ENCODE measurements around the gene OARD1. TPM values are rescaled to one million over a fixed set of nuclear protein-coding genes. Genes with fewer than 3 reads are reported as not detected.

OARD1 gene
- total RNA-seq, 4 donors from 2014 or later, result 11.9 to 19.4 (median 16.5) TPM

DNA sequence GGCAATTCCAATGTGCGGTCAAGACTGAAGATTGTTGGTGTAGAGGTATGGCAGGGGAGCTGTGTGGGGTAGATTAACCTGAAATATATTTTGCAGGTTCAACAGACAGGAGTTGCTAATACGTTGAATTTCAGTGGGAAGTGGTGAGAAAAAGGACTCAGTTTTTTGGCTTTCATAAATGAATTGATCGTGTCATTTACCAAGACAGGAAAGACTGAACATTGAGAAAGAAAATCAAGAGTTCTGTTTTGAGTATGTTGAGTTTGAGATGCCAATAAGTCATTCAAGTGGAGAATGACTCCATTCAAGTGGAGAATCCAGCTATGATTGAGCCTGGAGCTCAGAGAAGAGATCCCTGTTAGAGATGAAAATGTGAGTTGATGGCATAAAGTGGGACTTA, 31.7 kb upstream of the OARD1 start:
- intact Hi-C loops (cut with DNase I), result no loop called here
- H3K9me3 ChIP-seq, result no peaks in the 10 kb centered on the region

DNA sequence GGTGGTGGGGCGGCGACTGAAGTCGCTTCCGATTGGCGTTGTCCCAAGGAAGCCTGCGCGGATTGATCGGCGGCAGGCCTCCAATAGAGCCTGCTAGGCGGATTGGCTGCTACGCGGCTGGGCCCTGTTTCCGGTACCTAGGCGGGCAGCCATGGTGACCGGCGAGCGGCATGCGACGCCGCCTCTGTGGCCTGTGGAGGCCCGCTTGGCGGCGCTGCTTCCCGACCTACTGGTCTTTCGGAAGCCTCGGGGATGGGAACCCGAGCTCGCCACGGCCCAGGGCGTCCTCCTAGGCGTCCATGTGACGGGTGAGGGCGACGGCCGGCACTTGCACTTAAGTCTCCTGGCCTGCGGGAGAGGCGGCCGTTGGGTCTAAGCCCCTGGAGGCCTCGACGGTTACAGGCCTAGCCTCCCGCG, 28.7 kb upstream of the OARD1 start:
- Histone ChIP-seq H3K4me3 (no peak overlapping the region), H3K36me3 (peaks cover 28 to 49% (median 44%) of the 10 kb centered on the region in 4 donors), H3K4me1 (peaks cover 0 to 5% (median 0%) of the 10 kb centered on the region in 4 donors), H3K27ac (replicated peaks in 1 of 4) (no peak overlapping the region), H3K9me3 (no peaks in the 10 kb centered on the region), H3K27me3 (no peaks in the 10 kb centered on the region)
- intact Hi-C loops (cut with DNase I), result no loop called here
- DNase-seq (ENCODE audit: extremely low spot score), result no peak
- 79% methylated on average over 35 of the region's 42 CpGs for WGBS
- no peak for TF ChIP-seq EP300 (IDR thresholded peaks at IDR 0.05)
- TF ChIP-seq POLR2AphosphoS5 (IDR thresholded peaks at IDR 0.05), result no peak
- TF ChIP-seq, protein P1, sequence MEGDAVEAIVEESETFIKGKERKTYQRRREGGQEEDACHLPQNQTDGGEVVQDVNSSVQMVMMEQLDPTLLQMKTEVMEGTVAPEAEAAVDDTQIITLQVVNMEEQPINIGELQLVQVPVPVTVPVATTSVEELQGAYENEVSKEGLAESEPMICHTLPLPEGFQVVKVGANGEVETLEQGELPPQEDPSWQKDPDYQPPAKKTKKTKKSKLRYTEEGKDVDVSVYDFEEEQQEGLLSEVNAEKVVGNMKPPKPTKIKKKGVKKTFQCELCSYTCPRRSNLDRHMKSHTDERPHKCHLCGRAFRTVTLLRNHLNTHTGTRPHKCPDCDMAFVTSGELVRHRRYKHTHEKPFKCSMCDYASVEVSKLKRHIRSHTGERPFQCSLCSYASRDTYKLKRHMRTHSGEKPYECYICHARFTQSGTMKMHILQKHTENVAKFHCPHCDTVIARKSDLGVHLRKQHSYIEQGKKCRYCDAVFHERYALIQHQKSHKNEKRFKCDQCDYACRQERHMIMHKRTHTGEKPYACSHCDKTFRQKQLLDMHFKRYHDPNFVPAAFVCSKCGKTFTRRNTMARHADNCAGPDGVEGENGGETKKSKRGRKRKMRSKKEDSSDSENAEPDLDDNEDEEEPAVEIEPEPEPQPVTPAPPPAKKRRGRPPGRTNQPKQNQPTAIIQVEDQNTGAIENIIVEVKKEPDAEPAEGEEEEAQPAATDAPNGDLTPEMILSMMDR (IDR thresholded peaks at IDR 0.05), result no peak
- TF ChIP-seq POLR2A (IDR thresholded peaks at IDR 0.05; ENCODE audit: low read depth), result no peak

More for the DNA sequence above, 31.7 kb upstream of the OARD1 start:
- no peak for TF ChIP-seq EP300 (IDR thresholded peaks at IDR 0.05)
- TF ChIP-seq POLR2AphosphoS5 (IDR thresholded peaks at IDR 0.05), result no peak
- no peak for TF ChIP-seq POLR2A (IDR thresholded peaks at IDR 0.05; ENCODE audit: low read depth)
- TF ChIP-seq, protein P1 (IDR thresholded peaks at IDR 0.05), result no peak
- no peaks in the 10 kb centered on the region for H3K4me1 ChIP-seq
- no peak overlapping the region for H3K4me3 ChIP-seq
- no peak overlapping the region for H3K27ac ChIP-seq (replicated peaks in 1 of 4)
- peaks cover 1 to 19% (median 16%) of the 10 kb centered on the region in 4 donors for H3K36me3 ChIP-seq
- H3K27me3 ChIP-seq, result no peaks in the 10 kb centered on the region
- WGBS, result 97% methylated on average over 3 of the region's 3 CpGs
- no peak for DNase-seq (ENCODE audit: extremely low spot score)

DNA sequence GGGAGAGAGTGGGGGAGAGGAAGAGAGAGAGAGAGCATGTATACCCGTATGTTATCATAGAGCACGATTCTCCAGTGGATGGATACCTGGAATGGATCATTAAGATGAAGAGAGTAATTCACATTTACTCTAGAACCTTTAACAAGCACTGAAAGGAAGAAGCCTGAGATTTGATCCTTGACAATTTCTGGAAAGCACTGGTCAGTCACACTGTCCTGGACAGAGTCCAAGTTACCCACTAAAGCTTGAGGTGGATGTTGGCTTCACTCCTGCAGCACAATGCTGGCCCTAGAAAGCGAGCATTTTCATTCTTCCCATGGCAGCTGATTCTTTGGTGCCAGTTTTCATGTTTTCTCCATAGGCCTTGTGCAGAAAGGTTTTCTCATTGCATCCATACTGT, 26.2 kb upstream of the OARD1 start:
- Histone ChIP-seq H3K36me3 (peaks cover 52 to 74% (median 68%) of the 10 kb centered on the region in 4 donors), H3K4me3 (no peak overlapping the region), H3K27me3 (no peaks in the 10 kb centered on the region), H3K27ac (replicated peaks in 1 of 4) (no peak overlapping the region), H3K4me1 (peaks cover 0 to 5% (median 0%) of the 10 kb centered on the region in 4 donors), H3K9me3 (no peaks in the 10 kb centered on the region)
- DNase-seq (ENCODE audit: extremely low spot score), result no peak
- 80% methylated on average over 3 of the region's 3 CpGs for WGBS
- intact Hi-C loops (cut with DNase I), result no loop called here
- TF ChIP-seq POLR2AphosphoS5 (IDR thresholded peaks at IDR 0.05) (no peak), POLR2A (IDR thresholded peaks at IDR 0.05; ENCODE audit: low read depth) (no peak), EP300 (IDR thresholded peaks at IDR 0.05) (no peak)
- TF ChIP-seq, protein P1 (IDR thresholded peaks at IDR 0.05), result no peak

DNA sequence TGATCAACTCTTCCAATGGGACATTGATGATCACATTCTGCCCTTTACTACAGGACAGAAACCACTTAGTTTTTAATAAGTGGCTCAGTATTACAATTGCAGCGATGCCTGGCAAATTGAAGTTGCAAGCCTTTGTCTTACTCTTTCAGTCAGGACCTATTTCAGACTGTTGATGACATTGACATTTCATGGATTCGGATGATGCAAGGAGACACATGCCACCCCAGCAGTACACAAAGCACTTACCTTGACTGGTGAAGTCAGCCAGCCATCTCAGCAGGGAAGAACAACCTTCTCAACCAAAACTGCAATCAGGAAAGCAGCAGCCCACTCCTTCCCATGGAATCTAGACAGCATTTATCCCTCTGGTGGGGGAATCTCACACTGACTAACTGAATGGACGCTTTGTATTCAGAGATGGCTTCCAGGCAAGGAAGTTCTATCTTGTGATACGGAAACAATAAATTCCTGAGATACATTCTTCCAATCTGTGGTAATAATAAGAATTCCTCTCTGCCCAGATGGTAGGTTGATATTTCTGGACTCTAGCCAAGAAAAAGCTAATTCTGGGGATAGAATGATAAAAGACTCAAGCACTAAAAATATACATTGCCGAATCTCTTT, 25.4 kb upstream of the OARD1 start:
- intact Hi-C loops (cut with DNase I), result no loop called here
- no peak for TF ChIP-seq POLR2A (IDR thresholded peaks at IDR 0.05; ENCODE audit: low read depth)
- TF ChIP-seq EP300 (IDR thresholded peaks at IDR 0.05), result no peak
- TF ChIP-seq POLR2AphosphoS5 (IDR thresholded peaks at IDR 0.05), result no peak
- TF ChIP-seq, protein P1 (IDR thresholded peaks at IDR 0.05), result no peak
- Histone ChIP-seq H3K4me1 (peaks cover 0 to 5% (median 0%) of the 10 kb centered on the region in 4 donors), H3K9me3 (no peaks in the 10 kb centered on the region), H3K4me3 (no peak overlapping the region), H3K27ac (replicated peaks in 1 of 4) (no peak overlapping the region), H3K27me3 (no peaks in the 10 kb centered on the region), H3K36me3 (peaks cover 59 to 82% (median 76%) of the 10 kb centered on the region in 4 donors)
- no peak for DNase-seq (ENCODE audit: extremely low spot score)
- WGBS, result 75% methylated on average over 5 of the region's 5 CpGs

Measured in esophagus muscularis mucosa (tissue), 4 donors.